RPMI8226 (cell line): Measurements from ENCODE around the gene RNF126.

Source experiments
- DNase-seq: peaks from one replicate; pipeline ENCODE4 v3.0.0-alpha.2; 2015

Gene RNF126

DNA sequence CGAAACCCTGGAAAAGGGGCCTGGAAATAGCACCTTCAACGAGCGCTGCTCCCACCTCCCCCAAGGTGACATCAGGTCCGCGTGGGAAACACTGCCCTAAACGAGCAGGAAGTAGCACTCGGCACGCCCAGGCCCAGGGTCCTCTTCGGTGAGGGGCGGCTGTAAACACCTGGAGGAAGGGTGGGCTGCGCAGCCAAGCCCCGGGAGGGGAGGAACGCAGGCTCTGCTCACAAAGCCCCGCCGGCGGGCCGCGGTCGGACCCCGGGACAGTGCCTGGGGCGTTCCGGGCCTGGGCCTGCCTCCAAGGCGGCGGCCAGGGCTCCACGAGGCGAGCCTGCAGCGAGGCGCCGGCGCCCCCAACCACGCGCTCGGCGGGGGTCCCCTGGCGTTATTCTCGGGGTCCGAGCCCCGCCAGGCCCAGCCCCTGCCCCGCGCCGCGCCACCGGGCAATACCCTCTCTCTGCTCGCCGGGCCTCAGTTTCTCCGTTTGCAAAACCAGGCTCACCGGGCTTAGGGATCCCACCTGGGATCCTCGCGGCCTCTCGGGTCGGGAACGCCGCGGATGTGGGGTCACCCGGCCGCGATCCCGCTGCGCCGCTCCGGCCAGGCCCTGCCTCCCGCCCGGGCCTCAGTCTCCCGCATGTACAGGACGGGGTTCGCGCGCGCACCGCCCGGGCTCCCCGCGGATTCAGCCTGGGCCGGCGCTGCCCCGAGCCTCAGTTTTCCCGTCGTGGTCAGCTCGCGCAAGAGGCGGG is 630 bp downstream of the RNF126 start:
- peak; percentile 73 for DNase-seq

DNA sequence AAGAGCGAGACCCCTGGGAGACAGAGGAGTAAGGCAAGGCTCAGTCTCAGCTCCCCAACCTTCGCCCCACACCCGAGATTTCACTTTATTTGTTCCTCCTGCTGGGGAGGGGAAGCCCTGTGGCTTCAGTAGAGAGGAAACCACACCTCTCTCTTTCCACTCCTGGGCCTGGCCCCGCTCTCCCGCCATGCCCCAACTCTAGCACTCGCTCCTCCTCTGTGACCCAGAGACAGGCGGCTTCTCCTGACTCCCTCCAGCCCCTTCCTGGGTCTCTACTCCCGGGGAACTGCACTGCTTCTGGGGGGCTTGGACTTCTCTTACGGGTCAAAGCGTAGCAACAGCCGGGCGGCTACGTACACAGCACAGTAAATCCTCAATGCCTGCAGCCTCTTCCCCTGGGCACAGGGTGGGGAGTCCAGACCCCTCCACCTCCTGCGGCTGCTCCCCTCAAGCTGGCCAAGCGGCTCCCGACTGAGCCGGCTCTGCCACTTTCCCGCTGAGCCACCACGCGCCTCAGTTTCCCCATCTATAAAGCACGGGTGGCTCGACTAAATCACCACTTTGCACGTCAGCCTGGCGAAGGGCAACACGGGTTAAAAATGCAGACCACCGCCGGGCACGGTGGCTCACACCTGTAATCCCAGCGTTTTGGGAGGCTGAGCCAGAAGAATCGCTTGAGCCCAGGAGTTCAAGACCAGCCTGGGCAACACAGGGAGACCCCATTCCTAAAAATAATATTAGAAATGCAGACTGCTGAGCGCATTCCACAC is 1.4 kb downstream of the RNF126 start:
- DNase-seq = peak; percentile 70

DNA sequence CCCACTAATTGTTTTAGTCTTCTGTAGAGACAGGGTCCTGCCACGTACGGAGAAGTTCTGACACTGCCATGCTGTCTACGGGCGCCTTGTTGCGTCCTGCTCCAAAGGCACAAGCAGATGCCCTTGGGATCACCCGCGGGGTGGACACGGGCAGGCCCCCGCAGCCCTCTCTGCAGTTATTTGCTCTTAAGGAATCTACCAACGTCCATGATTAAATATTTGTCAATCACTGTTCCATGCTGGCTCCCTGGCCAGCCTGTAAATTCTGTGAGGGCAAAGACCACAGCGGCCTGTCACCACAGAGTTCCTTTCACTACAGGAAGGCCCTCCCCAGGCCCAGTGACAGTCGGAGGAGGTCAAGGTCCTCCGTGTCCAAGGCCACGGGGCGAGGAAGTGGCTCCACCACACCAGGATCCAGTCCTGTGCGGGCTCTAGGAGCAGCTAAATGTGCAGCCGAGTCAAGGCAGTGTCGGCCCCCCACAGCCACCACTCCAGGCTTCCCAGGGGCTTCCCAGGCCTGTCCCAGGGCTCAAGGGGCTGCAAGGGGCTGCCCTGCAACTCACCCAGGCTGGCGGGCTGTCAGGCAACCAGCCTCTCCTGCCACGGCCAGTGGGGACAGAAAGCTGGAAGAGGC is 2.1 kb downstream of the RNF126 start:
- DNase-seq = no peak

DNA sequence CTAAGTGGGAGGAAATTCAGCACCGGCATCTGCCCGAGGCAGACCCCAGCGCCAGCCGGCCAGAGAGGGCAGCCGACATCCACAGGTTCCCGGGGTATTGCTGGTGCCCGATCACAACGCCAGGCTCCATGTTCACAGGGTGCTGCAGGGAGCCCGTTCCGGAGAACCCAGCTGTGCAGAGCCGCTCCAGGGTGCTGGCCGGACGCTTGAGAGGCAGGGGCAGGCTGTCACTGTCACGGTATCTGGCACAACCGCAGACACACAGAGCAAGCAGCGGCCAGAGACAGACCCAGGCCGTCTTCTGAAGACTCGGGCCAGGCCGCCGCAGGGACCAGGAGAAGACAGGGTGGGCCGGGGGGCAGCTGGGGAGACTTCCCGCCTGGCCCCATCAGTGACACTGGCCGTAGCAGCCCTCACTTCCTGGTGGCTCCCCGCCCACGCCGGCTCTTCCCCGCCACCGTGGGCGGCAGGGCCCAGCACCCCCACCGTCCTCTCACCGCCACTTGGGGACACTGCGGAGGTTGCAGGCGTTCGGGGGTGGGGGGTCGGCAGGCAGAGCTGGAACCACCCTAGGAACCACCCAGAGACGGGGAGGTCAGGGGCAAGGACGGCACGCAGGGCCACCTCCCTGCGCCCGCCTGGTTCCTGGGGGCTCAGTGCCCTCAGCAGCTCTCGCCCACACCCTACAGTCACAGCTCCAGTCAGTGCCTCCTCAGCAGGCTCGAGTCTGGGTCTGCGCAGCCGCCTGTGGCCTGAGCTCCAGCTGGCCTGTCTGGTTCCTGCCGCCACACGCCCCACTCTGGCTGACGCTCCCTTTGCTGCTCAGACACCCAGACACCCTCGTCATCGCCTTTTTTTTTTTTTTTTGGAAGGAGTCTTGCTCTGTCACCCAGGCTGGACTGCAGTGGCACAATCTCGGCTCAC is 3.8 kb downstream of the RNF126 start:
- DNase-seq = no peak

DNA sequence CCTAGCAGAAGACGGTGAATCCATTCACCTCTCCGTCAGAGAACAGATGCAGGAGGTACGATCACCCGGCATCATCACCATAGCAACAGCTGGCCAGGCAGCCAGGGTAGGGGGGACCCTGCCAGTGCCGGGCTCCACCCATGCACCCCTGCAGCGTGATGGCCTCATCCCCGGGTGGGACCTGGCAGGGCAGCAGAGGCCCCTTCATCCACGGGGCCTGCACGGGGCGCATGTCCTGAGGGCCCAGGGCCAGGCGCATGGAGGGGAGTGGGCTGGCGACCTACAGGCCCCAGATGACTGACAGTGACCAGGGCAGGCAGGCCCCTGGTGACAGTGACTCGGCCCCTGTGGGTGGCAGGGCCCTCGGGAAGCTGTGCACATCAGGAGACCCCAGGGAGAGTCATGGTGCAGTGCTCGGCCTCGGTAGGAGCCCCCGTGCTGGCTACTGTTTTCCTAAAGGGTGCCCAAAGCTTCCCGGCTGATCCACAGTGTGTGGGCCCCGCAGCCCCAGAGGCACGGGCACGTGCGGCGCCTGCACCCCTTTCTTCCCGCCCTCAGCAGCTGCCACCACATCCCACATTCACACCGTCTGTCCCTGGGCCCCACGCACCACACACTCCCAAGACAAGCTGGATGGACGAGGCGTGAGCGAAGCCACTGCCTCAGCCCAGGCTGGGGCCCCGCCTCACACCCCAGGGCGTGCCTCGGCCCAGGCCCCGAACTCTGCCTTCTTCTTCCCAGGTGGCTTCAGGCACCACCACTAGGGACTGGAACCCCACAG is 4.8 kb downstream of the RNF126 start:
- no peak for DNase-seq

DNA sequence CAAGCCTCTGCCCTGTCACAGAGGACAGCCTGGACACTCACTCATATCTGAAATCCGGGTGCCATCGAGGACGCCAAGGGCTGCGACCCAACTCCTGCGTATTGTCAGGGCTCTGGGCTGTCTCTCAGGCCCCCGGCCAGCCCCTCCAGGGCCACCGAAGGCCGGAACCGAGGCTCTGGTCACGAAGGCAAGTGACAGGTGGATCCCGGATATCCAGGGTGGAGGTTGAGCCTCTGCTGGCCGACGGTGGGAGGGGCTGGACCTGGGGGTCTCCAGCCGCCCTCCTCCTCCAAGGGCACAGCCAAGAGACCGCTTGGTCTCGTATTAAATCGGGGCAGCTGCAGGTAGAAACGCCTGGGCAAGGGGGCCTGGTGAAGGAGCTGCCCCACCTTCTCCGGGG is 5.4 kb downstream of the RNF126 start:
- DNase-seq = no peak

DNA sequence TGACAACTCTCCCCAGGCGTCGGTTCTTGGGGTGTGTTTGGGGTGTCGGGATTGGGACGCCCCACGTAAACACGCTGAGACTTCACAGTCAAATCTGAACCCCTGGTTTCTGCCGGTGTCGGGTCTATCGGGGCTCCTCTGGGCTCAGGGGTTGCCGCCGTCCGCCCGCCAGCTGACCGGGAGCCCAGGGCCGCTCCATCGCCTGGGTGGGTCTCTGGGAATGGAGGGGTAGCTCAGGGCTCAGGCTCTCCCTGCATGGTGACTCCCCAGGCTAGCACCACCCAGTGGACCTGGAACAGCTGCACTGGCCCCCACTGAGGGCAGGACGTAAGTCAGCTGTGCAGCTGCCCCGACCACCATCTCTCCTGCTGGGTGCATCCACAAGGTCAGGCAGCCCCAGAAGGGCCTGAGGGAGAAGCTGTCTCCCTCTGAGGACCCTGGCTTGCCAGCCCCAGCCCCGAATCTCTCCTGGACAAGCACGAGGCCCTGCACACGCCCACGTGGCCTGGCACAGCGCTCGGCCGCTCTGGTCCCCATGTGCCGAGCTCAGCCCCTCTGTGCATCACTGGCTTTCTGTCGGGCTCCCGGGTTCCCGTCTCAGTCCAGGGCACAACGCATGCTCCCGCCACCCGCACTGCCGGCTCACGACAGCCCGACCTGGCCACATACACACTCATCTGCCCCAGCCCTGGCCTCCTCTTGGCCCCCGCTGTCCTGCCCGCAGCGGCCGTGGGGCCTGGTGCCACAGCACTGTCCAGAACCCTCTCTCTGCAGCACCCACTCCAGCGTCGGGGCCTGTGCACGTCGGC is 6.1 kb downstream of the RNF126 start:
- no peak for DNase-seq

DNA sequence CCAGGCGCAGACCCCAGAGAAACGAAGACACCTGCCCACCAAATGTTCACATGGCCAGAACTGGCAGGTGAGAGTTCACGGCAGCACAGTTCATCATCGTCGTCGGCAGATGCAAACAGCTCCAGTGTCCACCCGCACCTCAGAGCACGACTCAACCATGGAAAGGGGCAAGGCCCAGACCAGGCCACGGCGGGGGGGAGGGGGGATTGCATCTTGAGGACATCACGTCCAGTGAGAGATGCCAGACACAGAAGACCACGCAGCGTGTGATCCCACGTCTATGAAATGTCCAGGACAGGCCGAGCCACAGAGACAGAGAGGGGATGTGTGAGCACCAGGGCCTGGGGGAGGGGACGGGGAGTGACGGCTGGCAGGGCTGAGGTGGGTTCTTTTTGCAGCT is 7.3 kb downstream of the RNF126 start:
- no peak for DNase-seq

DNA sequence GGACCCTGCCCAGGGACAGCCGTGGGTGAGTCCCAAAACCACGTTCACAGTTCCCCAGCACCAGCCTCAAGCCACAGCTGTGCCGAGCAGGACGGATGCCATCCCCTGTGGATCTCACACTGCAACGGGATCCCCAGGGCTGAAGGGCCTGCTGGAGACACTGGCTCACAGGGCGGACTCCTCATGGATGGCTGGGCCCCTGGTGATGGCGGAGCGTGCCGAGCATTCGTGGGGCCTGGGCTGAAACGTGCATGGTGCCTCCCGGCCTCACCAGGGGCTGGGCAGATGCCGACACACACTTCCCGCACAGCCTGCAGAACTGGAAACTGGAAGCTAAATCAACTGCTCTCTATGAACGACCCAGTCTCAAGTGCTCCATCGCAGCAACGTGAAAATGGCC is 9.6 kb downstream of the RNF126 start:
- no peak for DNase-seq

DNA sequence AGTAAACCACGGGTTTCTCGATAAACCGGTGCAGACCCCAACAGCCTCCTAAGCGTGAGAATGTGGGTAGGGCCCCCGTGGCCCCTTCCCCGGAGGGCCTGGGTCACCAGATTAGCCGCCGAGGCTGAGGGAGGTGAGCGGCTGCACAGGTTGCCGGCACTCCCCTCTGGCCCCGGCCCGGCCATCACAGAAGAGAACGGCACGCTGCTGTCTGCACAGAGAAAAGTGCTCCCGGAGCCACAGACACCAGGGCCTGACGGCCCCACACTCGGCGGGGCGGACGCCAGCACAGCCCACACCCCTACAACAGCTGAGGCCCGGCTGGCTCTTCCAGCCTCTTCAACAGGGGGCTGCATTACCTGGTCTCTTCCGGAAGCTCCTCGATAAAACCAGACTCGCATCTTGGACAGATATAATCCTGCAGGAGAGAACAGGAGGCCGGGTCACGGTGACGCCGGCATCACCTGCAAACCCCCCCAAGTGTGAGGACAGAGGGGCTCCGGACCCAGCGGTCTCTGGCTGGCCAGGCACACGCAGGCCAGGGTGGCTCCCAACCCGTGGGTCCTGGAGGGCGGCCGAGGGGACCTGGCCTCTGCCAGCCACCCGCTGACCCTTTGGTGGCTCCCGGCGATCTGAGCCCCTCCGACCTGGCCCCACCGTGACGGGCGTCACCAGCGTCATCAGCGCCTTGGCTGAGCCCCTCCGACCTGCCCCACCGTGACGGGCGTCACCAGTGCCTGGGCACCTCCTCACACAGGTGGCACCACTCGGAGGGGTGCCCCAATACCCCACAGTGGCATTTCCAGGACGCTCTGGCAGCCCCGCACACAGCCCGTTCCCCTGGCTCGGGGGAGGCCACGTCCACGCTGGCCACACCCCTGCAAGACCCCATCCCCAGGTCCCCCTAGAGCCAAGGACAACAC is 10.3 kb downstream of the RNF126 start:
- no peak for DNase-seq

DNA sequence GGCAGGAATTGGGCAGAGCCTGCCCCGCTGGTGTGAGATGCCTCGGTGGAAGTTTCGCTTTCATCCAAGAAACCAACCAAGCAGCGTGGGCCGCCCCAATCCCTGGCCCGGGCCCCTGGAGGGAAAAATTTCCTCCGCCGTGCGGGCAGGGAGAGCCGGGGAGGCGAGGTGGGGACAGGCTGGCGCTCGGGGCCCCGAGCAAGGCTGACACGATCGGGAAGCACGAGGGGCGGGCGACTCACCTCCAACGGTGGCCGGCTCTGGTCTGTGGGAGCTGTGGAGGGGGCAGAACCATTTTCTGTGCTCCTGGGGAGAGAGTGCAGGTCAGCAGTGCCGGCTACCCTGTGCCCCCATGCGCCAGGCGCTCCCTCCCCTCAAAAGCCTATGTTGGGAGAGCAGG is 11.0 kb downstream of the RNF126 start:
- DNase-seq = no peak

DNA sequence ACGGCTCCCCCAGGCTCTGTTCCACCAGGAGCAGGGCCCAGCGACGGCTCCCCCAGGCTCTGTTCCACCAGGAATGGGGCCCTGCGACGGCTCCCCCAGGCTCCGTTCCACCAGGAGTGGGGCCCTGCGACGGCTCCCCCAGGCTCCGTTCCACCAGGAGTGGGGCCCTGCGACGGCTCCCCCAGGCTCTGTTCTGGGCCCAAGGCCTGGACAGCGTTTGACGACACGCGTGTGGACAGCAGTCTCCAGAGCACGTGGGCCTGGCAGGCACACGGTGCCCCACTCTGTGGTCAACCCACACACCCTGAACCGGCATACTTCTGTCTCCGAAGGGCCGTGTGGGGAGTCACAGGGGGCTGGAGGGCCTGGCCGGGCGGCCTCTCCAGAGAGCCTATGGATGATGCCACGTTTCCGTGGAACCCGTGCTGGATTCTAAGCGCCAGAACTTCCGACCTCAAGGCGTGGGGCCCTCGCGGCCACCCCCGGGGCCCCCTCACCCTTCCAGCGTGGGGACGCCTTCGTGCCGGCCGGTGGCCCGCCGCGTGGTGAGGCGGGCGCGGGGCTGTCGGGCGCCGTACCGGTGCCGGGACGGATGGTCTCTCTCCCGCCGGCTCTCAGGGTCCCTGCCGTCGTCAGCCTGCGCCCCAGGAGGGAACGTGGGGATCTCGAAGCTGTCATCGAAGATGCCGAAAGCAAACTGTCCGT is 11.7 kb downstream of the RNF126 start:
- no peak for DNase-seq

DNA sequence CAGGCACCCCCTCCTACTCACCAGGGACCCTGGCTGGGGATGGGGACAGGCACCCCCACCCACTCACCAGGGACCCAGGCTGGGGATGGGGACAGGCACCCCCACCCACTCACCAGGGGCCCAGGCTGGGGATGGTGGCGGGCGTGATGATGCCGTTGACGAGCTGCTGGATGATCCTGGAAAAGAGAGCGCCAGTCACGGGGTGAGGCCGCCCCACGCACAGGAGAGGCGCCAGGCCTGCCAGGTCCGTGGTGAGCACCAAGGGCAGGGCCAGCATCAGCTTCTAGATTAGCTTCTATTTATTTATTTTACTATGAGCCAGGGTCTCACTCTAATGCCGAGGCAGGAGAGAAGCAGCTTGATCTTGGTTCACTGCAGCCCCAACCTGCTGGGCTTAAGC is 12.9 kb downstream of the RNF126 start:
- DNase-seq = no peak

DNA sequence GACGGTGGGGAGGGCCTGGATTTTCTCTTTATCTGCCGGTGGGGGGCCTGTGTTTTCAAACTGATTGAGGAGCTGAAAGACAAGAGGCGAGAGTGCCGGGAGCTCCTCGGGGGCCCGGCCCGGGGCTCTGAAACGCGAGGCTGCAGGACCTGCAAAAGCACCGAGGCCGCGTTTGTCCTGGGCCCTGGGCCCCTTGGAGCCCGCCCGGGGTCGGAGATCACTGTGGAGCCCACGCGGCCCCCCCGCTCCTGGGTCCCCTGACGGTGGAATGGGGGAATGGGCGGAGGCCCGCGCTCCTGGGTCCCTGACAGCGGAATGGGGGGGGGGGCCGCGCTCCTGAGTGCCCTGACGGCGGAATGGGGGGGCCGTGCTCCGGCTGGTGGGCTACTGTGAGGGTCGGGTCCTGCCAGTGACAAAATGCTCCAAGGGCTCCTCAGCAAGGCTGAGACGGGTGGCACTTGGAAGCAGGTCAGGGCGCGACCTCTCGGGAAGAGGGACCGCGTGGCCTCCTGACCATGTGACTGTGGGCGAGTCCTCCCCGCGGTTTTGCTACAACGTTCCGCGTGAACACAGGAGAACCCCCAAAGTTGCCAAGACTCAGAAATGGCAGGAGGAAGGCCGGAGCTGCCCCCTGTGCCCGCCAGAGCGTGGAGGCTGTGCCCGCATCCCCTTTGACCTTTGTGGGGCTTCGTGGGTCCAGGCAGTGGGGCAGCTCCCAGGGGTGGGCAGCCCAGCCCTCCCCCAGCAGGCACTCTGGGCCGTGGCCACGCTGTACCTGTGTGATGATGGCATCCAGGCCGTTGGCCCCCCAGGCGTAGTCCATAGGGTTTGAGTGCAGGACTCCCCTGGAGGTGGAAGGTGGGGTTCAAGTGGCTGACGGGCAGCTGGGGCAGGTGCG is 13.9 kb downstream of the RNF126 start:
- no peak for DNase-seq

DNA sequence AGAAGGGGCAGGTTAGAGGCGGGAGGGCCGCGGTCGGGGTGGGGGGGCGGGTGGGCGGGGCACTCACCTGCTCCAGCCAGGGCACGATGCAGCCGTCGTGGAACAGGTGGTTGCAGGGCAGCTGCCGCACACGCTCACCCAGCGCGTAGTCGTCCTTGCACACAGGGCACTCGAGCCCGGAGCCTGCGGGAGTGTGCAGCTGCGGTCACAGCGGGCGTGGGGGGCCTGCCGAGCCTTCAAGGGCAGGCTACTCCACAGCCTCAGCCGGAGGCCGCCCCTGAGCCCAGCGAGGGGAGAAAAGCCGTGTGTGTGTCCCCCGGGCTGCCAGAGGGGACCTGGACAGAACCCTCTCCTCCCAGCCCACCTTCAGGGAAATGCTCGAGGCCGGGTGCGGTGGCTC is 14.7 kb downstream of the RNF126 start:
- DNase-seq = no peak

DNA sequence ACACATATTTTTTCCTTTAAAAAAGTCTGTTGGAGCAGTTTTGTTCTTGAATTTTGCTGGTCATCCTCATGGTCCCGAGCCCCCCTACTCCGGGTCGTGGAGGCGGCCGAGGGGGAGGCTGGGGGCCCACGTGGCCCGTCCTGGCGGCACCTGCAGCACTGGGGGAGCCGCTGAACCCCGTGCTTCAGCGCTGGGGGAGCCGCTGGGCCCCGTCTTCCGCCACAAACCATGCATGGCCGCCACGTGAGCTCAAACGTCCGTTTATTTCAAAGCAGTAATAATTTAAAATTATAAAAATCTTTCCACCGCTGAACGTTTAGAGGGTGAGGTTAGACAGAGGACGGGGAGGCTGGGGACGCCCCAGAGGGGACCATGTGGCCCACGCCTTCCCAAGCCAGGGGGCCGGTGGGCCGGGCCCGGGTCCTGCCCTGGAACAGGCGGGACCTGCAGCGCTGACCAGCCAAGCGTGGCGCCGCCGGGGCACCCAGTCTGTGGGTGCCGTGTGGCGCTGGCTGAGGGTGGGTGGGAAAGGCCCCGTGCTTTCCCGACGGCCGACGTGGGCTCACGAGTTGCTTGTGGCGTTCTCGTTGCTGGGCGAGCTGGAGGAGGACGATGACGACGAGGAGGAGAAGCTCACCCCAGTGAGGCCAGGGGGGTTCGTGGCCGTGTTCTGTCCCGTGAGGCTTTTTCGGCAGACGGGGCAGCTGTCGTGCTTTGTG is 15.3 kb downstream of the RNF126 start:
- no peak for DNase-seq

DNA sequence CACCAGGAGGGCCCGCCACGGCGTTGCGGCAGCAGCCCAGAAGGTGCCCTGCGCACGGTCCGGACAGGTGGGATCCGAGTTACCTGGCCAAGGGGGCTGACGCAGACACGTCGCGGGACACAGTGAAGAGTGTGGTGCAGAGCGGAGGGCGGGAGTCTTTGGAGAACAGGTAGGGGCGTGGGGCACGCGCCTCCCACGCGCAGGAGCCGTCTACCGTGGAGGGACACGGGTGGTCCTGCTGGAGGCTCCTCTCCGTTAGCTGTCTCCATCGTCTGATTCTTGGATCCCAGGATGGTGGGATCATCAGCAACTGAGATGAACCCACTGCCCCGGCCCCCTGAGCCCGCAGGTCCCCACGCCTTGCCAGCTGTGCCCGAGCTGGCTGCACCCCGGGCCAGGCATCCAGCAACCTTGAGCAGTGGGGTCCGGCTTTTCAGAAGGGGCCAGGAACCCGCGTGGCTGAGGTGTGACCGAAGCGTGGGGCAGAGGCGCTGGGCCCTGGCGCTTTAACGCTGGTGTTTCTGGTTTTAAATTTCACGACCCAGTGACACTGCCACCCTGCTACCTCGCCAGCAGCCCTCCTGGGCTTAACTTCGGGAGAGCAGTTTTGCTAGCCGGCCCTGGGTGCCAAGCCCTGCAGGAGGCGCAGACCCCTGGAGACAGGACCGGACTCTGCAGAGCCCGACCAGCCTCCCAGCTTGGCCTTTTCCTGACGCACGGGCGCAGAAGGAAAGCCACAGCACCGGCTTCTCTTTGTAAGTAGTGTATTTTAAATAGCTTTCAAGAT is 16.0 kb downstream of the RNF126 start:
- DNase-seq = no peak
